ENCODE results near the gene C3orf22. TPM values are rescaled to one million over a fixed set of nuclear protein-coding genes. Genes with fewer than 3 reads are reported as not detected.
A peak's percentile ranks its signal among the peaks of the same experiment; 100 is the strongest.
"Not testable (repeated sequence)": the region's sequence is repeated elsewhere in the genome, so short reads cannot be mapped to it uniquely, and the experiment has no call there.

The C3orf22 gene, protein sequence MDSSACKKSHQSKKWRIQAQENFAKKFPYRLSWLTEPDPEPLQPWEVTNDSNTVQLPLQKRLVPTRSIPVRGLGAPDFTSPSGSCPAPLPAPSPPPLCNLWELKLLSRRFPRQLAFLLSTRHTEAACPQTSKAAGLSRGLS
- not detected in 2 replicates for total RNA-seq (2014; rRNA removed; shearing (Covaris generic))

GRCh38 chr3:126558336-126559071, at the start of gene C3orf22:
Gene C3orf22 (minus strand): TSS chr3:126558932. CDS start chr3:126553390, 5,542 bp downstream.
- no peak for DNase-seq (ENCODE audit: low spot score)

DNA sequence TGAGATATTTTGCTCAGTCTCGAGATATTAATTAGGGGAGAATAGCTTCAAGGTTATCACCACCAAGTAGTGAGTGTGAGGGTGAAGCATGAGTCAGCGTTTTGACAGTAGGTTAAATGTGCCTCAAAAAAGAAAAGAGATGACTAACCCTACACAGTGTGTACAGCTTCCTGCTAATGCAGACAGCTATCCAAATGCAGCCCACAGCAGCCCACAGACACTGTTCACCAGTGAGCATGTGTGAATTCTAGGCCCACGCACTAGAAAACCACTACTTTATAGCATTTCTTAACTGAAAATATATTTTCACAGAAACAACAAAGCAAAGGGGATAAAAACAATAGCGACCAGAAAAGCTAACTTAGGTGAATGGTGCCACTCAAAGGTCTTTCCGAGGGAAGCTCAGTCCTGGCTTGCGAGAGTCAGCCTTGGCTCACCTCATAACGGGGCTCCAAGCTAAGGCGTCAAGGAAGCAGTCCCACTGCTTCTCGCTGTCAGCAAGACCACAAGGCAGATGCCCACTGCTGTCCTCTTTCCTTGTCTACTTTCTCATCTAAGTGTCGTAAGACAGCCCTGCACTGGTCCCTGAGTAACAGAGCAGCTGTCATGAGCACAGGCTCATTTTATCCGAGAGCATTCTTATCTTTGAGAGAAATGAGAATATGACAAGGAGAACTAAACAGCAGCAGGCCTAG, 48.6 kb upstream of the C3orf22 start:
- peak; percentile 43 for DNase-seq (ENCODE audit: low spot score)

- no peak for DNase-seq (ENCODE audit: low spot score)
These were observed 47.3 kb upstream of the C3orf22 start for GRCh38 chr3:126606001-126606400.

DNA sequence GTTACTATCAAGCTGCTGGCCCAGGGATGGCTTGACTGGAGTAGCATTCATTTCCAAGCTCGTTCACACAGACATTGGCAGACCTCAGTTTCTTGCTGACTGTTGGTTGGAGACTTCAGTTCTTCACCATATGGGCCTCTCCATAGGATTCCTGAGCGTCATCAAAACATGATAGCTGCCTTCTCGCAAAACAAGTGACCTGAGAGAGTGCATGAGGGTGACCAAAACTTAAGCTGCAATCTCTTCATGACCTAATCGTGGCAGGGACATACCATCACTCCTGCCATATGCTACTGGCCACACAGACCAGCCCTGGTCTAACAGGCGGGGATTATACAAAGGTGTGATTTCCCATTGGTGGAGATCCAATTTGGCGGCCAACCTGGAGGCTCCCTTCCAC, 46.0 kb upstream of the C3orf22 start:
- DNase-seq (ENCODE audit: low spot score), result no peak

DNA sequence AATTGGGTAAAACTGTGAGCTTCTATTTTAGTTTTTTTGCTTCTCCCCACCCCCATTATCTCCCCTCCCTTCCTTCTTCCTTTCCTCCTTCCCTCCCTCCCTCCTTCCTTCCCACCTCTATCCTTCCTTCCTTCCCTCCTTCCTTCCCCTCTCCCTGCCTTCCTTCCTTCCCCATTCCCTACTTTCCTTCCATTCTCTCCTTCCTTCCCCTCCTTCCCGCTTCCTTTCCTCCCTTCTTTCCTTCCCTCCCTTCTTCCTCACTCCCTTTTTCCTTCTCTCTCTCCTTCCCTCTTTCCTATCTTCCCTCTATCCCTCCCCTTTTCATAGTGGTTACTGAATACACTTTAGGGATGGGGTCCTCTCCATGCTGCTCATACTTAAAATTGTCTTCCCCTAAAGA, 40.4 kb upstream of the C3orf22 start:
- DNase-seq (ENCODE audit: low spot score), result no peak

GRCh38 chr3:126595479-126595878, 36.7 kb upstream of the C3orf22 start:
- not testable (repeated sequence) for DNase-seq (ENCODE audit: low spot score)

DNA sequence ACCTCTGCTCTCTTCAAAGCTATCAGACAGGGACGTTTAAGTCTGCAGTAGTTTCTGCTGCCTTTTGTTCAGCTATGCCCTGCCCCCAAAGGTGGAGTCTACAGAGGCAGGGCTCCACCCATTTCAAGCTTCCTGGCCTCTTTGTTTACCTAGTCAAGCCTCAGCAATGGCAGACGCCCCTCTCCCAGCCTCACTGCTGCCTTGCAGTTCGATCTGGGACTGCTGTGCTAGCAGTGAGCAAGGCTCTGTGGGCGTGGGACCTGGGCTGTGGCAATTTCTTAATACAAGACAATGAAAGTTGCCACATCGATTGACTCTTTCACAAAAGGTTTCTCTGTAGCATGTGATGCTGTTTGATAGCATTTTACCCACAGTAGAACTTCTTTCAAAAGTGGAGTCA, 32.8 kb upstream of the C3orf22 start:
- DNase-seq (ENCODE audit: low spot score), result not testable (repeated sequence)

- DNase-seq (ENCODE audit: low spot score), result no peak
These were observed 23.6 kb upstream of the C3orf22 start for GRCh38 chr3:126582311-126582710.

DNA sequence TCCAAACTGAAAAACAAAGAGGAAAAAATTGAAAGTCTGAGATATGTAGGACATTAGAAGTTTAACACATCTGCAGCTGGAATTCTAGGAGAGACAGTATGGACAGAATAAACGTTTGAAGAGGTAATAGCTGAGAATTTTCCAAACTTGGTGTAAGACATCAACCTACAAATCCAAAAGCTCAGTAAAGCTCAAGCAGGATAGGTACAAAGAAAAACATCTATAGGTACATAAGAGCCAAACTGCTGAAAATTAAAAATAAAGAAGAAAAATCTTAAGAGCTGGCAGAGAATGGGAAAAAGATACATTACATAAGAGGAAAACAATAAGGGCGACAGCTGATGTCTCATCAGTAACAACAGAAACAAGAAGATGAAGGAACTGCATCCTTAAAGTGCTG, 22.8 kb upstream of the C3orf22 start:
- no peak for DNase-seq (ENCODE audit: low spot score)

DNA sequence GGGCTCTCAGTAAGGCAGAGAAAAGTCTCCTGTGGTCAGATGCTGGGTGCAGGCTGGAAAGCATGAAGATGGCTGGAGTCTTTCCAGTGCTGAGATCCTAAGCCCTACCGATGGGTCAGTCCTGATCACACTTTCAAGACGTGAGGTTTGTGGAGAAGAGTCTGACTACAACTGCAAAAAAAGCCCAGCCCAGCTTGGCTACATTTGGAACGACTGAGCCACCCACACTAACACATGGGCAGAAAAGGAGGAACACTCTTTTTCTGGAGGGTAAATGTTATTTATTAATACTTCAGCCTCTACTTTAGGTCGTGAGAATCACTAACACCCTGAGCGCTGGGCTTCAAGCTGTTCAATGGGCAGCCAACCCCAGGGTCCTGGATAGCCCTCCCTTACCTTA, 22.0 kb upstream of the C3orf22 start:
- no peak for DNase-seq (ENCODE audit: low spot score)

DNA sequence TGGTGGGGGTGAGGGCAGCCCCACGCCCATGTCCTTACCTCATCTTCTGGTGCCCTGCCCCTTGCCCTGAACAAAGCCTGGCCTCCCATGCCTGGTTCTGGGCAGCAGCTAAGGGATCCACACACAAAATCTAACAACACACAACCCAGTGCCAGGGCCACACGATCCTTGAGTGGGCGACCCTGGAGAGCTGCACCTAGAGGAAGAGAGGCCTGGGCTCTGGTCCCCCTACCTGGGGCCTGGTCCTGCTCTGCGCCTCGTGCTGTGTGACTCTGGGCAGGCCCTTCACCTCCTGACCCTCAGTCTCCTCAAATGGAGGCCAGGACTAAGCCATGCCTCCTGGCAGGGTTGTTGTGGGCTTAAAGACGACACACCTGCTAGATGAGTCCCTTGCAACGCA, 20.0 kb upstream of the C3orf22 start:
- DNase-seq (ENCODE audit: low spot score), result no peak

GRCh38 chr3:126577261-126577660, 18.5 kb upstream of the C3orf22 start:
- DNase-seq (ENCODE audit: low spot score), result no peak

DNA sequence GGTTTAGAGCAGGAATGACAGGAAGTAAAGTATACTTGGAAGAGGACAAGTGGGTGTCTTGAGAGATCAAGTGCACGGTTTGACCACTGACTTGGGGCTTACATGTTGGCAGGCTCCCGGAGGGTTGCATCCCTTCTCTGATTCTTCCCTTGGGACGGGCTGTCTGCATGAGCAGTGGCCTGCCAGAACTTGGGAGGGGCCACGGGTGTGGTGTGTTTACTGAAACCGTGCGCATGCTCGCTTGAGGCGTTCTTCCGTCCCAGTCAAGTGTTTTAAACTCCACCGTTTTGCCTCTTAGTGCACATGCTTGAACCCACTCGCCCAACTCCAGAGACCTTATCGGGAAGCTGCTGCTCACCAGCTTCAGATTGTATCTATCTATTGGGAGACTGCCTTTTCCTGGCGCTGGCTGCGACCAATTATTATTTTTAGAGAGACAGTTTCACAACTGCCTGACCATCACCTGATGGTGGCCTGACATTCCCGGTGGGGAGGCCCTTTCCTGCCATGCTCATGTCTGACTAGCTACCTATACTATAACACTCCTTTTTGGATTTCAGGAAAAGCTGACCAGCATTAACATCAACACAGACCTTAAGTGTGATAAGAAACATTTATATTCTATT, 14.9 kb upstream of the C3orf22 start:
- DNase-seq (ENCODE audit: low spot score), result no peak

DNA sequence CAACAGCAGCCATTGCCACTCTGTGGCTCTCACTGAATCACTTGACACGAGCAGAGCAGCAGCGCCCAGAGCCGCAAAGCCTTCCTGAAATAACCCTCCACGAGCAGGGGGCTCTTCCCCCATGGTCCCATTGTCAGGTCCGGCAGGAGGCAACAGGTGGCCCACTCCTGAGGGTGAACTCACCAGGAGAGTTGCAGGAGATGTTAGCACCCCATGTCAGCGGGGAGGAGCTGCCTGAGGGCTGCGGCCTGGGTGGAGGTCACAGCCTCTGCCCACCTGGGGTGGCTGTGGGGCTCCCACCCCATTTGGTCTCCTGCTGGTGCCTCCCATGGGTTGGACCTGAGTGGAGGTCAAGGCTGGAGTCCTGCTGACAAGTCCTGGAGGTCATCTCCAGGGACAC, 12.3 kb upstream of the C3orf22 start:
- peak; percentile 9 for DNase-seq (ENCODE audit: low spot score)

- DNase-seq (ENCODE audit: low spot score), result peak; percentile 6
These were observed 11.4 kb upstream of the C3orf22 start for GRCh38 chr3:126570103-126570541.

DNA sequence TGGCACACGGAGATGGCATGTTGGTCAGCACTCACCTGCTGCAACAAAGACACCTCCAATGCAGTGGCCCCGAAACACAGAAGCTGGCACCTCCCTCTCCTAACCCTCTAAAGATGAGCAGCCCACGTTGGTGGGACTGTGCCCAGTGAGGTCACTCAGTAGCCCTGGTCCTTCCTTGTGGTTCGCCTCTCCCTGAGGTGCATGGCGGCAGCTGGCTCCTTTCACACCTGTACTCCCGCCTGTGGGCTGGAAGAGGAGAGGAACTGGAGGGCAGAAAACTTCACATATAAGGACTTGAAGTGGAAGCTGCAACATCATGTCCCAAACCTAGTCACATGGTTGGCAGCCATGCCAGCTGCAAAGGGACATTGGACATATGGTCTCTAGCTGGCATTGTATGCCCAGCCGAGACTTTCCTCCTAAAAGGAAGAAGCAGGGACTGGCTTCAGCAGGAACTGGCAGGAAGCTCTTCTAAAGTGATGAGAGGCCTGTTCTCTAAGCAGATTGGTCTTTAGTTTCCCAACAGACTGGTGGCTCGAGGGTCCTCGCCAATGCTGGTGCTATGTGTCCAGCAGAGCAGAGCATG, 10.8 kb upstream of the C3orf22 start:
- DNase-seq (ENCODE audit: low spot score), result no peak

DNA sequence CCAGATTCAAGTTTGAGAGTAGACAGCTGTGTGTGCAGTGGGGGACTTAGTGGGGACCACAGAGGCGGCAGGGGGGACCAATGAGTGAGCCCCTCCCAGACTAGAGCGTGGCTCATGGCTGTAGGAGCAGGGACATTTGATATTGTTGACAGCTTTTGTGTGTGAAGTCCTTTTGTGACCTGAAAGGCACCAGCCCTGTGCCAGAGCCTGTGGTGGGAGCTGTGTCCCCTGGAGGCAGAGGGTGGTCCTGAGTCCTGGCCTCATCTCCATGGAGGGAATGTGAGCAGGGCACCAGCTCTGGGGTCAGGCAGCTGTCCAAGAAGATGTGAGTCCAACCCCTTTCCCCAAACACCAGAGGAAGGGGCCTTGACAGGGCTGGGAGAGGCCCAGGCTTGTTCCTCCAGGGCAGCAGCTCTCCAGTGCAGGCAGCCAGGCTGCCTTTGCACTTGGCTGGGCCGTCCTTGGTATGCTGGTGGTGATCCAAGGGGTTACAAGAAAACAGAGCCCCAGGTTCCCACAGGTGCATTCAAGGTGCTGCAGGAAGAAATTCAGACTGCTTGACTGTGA, 10.1 kb upstream of the C3orf22 start:
- no peak for DNase-seq (ENCODE audit: low spot score)

GRCh38 chr3:126567696-126568438, 9.1 kb upstream of the C3orf22 start:
- DNase-seq (ENCODE audit: low spot score), result no peak

- no peak for DNase-seq (ENCODE audit: low spot score)
These were observed 4.1 kb upstream of the C3orf22 start for GRCh38 chr3:126562737-126563276.

GRCh38 chr3:126557761-126558160, 971 bp downstream of the C3orf22 start:
- no peak for DNase-seq (ENCODE audit: low spot score)

GRCh38 chr3:126557415-126557745, 1.4 kb downstream of the C3orf22 start:
- no peak for DNase-seq (ENCODE audit: low spot score)

Measured in H4 (cell line).